ENCODE results near the gene C10orf53.

DNA sequence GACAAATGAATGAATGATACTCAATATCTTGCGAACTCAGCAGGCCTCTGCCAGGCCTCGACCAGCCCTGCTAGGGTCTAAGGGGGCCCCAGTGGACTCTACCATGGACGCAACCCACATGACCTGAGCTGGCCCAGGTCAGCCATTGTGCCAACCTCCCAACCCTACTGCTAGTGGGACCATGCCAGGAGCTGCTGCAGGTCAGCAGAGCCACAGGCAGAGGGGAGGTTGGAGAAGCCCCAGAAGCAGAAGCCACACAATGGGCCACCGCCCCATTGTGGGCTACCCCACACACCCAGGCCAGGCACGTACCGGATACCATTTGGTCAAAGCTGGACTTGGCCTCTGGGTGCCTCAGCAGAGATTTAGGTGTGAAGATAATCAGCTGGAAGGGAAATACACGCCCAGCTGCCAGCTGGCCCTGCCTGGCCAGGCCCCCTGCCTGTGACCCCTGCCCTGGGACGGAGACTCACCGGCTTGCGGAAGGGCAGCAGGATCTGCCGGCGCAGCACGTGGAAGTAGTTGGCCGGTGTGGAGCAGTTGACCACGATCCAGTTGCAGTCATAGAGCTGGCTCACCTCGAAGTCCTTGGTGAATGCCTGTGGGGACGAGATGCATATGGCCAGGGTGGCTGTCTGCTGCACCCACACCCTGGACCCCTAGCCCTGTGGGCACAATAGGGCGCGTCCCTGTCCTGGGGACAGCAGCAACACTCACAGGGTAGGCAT is 58.2 kb downstream of the C10orf53 start:
- TF ChIP-seq, protein P1, sequence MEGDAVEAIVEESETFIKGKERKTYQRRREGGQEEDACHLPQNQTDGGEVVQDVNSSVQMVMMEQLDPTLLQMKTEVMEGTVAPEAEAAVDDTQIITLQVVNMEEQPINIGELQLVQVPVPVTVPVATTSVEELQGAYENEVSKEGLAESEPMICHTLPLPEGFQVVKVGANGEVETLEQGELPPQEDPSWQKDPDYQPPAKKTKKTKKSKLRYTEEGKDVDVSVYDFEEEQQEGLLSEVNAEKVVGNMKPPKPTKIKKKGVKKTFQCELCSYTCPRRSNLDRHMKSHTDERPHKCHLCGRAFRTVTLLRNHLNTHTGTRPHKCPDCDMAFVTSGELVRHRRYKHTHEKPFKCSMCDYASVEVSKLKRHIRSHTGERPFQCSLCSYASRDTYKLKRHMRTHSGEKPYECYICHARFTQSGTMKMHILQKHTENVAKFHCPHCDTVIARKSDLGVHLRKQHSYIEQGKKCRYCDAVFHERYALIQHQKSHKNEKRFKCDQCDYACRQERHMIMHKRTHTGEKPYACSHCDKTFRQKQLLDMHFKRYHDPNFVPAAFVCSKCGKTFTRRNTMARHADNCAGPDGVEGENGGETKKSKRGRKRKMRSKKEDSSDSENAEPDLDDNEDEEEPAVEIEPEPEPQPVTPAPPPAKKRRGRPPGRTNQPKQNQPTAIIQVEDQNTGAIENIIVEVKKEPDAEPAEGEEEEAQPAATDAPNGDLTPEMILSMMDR (IDR thresholded peaks at IDR 0.05) = no peak
- TF ChIP-seq EP300 (IDR thresholded peaks at IDR 0.05; ENCODE audit: borderline replicate concordance in 1 of 2, low read depth in 1 of 2, low read length in 1 of 2) (no peak), MXI1 (IDR thresholded peaks at IDR 0.05; ENCODE audit: low read depth, low read length) (no peak), RCOR1 (IDR thresholded peaks at IDR 0.05; ENCODE audit: low read length) (no peak), MEF2A (IDR thresholded peaks at IDR 0.05; ENCODE audit: borderline replicate concordance, low read depth) (no peak), JUND (IDR thresholded peaks at IDR 0.05) (no peak), YY1 (IDR thresholded peaks at IDR 0.05; ENCODE audit: low read depth) (no peak), FOXJ3 (CRISPR knock-in tag; IDR thresholded peaks at IDR 0.05) (no peak), USF2 (IDR thresholded peaks at IDR 0.05; ENCODE audit: borderline replicate concordance, low read depth, low read length) (no peak), FOXM1 (IDR thresholded peaks at IDR 0.05; ENCODE audit: low read depth) (no peak), CHD2 (IDR thresholded peaks at IDR 0.05; ENCODE audit: low read length, partially characterized antibody) (no peak)
- TF ChIP-seq, protein P2, sequence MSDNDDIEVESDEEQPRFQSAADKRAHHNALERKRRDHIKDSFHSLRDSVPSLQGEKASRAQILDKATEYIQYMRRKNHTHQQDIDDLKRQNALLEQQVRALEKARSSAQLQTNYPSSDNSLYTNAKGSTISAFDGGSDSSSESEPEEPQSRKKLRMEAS (IDR thresholded peaks at IDR 0.05; ENCODE audit: low read depth) = no peak
- TF ChIP-seq, protein P3, sequence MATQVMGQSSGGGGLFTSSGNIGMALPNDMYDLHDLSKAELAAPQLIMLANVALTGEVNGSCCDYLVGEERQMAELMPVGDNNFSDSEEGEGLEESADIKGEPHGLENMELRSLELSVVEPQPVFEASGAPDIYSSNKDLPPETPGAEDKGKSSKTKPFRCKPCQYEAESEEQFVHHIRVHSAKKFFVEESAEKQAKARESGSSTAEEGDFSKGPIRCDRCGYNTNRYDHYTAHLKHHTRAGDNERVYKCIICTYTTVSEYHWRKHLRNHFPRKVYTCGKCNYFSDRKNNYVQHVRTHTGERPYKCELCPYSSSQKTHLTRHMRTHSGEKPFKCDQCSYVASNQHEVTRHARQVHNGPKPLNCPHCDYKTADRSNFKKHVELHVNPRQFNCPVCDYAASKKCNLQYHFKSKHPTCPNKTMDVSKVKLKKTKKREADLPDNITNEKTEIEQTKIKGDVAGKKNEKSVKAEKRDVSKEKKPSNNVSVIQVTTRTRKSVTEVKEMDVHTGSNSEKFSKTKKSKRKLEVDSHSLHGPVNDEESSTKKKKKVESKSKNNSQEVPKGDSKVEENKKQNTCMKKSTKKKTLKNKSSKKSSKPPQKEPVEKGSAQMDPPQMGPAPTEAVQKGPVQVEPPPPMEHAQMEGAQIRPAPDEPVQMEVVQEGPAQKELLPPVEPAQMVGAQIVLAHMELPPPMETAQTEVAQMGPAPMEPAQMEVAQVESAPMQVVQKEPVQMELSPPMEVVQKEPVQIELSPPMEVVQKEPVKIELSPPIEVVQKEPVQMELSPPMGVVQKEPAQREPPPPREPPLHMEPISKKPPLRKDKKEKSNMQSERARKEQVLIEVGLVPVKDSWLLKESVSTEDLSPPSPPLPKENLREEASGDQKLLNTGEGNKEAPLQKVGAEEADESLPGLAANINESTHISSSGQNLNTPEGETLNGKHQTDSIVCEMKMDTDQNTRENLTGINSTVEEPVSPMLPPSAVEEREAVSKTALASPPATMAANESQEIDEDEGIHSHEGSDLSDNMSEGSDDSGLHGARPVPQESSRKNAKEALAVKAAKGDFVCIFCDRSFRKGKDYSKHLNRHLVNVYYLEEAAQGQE (IDR thresholded peaks at IDR 0.05; ENCODE audit: low read depth, low read length) = no peak
